Measurements from ENCODE around the gene TNFAIP2. TPM values are rescaled to one million over a fixed set of nuclear protein-coding genes. Genes with fewer than 3 reads are reported as not detected.
A peak's percentile ranks its signal among the peaks of the same experiment; 100 is the strongest.

The TNFAIP2 gene
- total RNA-seq, 6 experiments from 2014 or later = 23.2 to 122 (median 32.6) TPM

DNA sequence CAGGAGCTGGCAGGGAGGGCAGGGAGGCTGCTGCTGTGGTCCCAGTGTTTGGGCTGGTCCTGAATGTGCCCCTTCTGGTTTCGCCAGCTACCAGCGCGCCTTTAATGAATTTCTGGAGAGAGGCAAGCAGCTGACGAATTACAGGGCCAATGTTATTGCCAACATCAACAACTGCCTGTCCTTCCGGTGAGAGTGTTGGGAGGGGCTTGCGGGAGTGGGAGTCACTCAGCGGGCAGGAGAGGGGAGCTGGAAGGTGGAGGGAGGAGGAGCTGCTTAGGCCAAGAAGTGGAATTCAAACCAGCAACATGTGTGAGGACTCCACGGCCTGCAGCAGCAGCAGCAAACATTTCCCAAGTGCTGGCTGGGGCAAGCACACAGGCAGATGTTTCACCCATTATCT lies 7.7 kb downstream of the TNFAIP2 start:
- peak in 1 of 3 donors; percentile 48 for DNase-seq
- peaks cover 0 to 11% (median 0%) of the 10 kb centered on the region in 4 donors for H3K36me3 ChIP-seq
- intact Hi-C loops (cut with DNase I) = no loop called here
- H3K27me3 ChIP-seq = no peaks in the 10 kb centered on the region
- WGBS (ENCODE audit: insufficient coverage, low coverage, low lambda C conversion rate, missing lambda C conversion rate) = 64% methylated on average over 7 of the region's 8 CpGs
- H3K27ac ChIP-seq = no peak overlapping the region
- TF ChIP-seq, protein P1, sequence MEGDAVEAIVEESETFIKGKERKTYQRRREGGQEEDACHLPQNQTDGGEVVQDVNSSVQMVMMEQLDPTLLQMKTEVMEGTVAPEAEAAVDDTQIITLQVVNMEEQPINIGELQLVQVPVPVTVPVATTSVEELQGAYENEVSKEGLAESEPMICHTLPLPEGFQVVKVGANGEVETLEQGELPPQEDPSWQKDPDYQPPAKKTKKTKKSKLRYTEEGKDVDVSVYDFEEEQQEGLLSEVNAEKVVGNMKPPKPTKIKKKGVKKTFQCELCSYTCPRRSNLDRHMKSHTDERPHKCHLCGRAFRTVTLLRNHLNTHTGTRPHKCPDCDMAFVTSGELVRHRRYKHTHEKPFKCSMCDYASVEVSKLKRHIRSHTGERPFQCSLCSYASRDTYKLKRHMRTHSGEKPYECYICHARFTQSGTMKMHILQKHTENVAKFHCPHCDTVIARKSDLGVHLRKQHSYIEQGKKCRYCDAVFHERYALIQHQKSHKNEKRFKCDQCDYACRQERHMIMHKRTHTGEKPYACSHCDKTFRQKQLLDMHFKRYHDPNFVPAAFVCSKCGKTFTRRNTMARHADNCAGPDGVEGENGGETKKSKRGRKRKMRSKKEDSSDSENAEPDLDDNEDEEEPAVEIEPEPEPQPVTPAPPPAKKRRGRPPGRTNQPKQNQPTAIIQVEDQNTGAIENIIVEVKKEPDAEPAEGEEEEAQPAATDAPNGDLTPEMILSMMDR (IDR thresholded peaks at IDR 0.05) = no peak
- TF ChIP-seq POLR2A (IDR thresholded peaks at IDR 0.05) = no peak
- ATAC-seq = no peak
- H3K4me1 ChIP-seq = peaks cover 0 to 41% (median 14%) of the 10 kb centered on the region in 4 donors
- no peaks in the 10 kb centered on the region for H3K9me3 ChIP-seq
- no peak overlapping the region for H3K4me3 ChIP-seq

DNA sequence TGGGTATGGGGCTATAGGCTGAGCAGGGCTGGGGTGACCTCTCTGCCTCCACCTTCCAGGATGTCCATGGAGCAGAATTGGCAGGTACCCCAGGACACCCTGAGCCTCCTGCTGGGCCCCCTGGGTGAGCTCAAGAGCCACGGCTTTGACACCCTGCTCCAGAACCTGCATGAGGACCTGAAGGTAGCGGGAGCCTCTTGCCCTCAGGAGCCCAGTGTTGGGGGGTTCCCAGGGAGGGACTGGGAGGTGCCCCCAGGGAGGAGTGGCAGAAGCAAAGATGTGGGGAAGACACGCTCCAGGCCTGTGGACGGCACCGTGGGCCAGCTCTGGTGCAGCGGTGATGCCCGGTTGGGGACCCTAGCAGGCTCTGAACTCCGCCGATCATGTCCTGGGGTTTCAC lies 8.3 kb downstream of the TNFAIP2 start:
- H3K27ac ChIP-seq = no peak overlapping the region
- DNase-seq (peak in 1 of 3 donors; percentile 53), ATAC-seq (no peak)
- peaks cover 0 to 11% (median 0%) of the 10 kb centered on the region in 4 donors for H3K36me3 ChIP-seq
- no peak overlapping the region for H3K4me3 ChIP-seq
- peaks cover 0 to 38% (median 11%) of the 10 kb centered on the region in 4 donors for H3K4me1 ChIP-seq
- intact Hi-C loops (cut with DNase I) = no loop called here
- no peaks in the 10 kb centered on the region for H3K9me3 ChIP-seq
- H3K27me3 ChIP-seq = no peaks in the 10 kb centered on the region
- TF ChIP-seq, protein P1 (IDR thresholded peaks at IDR 0.05) = no peak
- TF ChIP-seq POLR2A (IDR thresholded peaks at IDR 0.05) = no peak
- 100% methylated on average over 1 of the region's 9 CpGs for WGBS (ENCODE audit: insufficient coverage, low coverage, low lambda C conversion rate, missing lambda C conversion rate)

DNA sequence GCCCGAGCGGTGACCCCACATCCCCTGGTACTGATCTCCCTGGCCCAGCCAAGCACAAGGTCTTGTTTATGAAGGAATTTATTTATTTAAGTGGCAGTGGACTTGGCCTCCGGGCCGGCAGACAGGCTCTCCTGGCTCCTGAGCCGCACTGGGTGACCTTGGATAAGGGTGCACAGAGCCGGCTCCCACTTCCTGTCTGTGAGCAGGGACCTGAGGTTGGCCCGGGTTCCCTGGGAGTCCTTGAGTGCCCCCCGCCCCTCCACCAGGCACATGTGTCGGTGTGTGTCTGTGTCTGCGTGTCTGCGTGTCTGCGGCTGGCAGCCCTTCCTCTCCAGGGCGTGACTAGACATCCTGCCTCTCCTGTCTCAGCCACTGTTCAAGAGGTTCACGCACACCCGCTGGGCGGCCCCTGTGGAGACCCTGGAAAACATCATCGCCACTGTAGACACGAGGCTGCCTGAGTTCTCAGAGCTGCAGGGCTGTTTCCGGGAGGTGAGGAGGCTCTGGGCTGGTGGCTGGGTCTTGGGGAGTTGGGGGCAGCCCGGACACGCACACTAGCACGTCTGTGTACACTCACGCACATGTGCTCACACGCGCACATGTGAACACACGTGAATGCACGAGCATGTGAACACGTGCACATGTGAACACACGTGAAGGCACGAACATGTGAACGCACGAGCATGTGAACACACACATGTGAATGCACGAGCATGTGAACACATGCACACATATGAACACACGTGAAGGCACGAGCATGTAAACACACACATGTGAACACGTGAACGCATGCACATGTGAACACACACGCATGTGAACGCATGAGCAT lies 9.3 kb downstream of the TNFAIP2 start:
- Histone ChIP-seq H3K4me3 (no peak overlapping the region), H3K36me3 (peaks cover 0 to 11% (median 0%) of the 10 kb centered on the region in 4 donors), H3K9me3 (no peaks in the 10 kb centered on the region), H3K4me1 (peaks cover 0 to 32% (median 10%) of the 10 kb centered on the region in 4 donors), H3K27ac (no peak overlapping the region), H3K27me3 (no peaks in the 10 kb centered on the region)
- intact Hi-C loops (cut with DNase I) = no loop called here
- ATAC-seq (peak; percentile 10 to 70 (median 52)), DNase-seq (peak in 1 of 3 donors; percentile 76)
- TF ChIP-seq, protein P1 (IDR thresholded peaks at IDR 0.05) = no peak
- no peak for TF ChIP-seq POLR2A (IDR thresholded peaks at IDR 0.05)
- 65% methylated on average over 23 of the region's 39 CpGs for WGBS (ENCODE audit: insufficient coverage, low coverage, low lambda C conversion rate, missing lambda C conversion rate)

DNA sequence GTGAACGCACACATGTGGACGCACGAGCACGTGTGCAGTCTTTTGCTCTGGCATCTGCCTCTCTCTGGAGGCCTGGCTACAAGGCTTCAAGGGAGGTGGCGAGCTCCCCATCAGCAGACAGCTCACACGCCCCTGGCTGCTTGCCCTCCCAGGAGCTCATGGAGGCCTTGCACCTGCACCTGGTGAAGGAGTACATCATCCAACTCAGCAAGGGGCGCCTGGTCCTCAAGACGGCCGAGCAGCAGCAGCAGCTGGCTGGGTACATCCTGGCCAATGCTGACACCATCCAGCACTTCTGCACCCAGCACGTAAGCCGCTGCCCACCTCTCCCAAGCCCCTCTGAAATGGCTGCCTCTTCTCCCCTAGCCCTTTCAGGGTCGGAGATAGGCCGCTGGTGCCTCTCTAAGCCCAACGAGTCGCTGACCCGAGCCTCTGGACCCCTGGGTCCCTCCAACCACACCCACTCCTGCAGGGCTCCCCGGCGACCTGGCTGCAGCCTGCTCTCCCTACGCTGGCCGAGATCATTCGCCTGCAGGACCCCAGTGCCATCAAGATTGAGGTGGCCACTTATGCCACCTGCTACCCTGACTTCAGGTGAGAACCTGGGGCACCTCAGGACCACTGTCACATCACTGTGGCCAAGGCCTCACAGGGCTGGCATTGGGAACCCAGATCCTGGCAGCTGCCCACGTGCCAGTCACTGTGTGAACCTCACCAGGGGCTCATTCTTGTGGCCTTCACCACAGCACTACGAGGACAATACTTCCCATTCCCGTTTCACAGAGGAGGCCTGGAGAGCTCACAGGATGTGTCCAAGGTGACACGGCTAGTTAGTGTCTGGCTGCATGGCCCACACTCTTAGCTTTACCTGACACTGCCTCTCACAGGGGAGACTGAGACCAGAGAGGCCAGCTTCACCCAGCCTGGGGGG lies 10.2 kb downstream of the TNFAIP2 start:
- H3K4me1 ChIP-seq = peaks cover 0 to 24% (median 8%) of the 10 kb centered on the region in 4 donors
- TF ChIP-seq, protein P1 (IDR thresholded peaks at IDR 0.05) = no peak
- TF ChIP-seq POLR2A (IDR thresholded peaks at IDR 0.05) = no peak
- DNase-seq (peak in 1 of 3 donors; percentile 47), ATAC-seq (no peak)
- H3K27ac ChIP-seq = no peak overlapping the region
- no peaks in the 10 kb centered on the region for H3K9me3 ChIP-seq
- intact Hi-C loops (cut with DNase I) = no loop called here
- H3K36me3 ChIP-seq = peaks cover 0 to 11% (median 0%) of the 10 kb centered on the region in 4 donors
- no peaks in the 10 kb centered on the region for H3K27me3 ChIP-seq
- no peak overlapping the region for H3K4me3 ChIP-seq
- WGBS (ENCODE audit: insufficient coverage, low coverage, low lambda C conversion rate, missing lambda C conversion rate) = 92% methylated on average over 18 of the region's 25 CpGs

All from right lobe of liver (tissue), 6 donors.